GM19468 (cell line): Measurements from ENCODE around the gene TAOK1.
"Not testable (repeated sequence)": the region's sequence is repeated elsewhere in the genome, so short reads cannot be mapped to it uniquely, and the experiment has no call there.

Experiments
- ATAC-seq: cut with Tn5 transposase; IDR thresholded peaks from one replicate; pipeline ENCODE4 v1.9.1; 2021; ENCODE audit warnings: mild to moderate bottlenecking, moderate library complexity, moderate number of reproducible peaks; ENCODE audit not compliant: unreplicated experiment; ENCODE audit errors: extremely low read depth

The TAOK1 gene

GRCh38 chr17:29434550-29434949 lies 44.4 kb downstream of the TAOK1 start:
- ATAC-seq = no peak

GRCh38 chr17:29442451-29442850 lies 52.3 kb downstream of the TAOK1 start:
- no peak for ATAC-seq

- no peak for ATAC-seq
Measured at GRCh38 chr17:29443041-29443739, 53.0 kb downstream of the TAOK1 start.

- no peak for ATAC-seq
Measured at GRCh38 chr17:29444589-29444988, 54.4 kb downstream of the TAOK1 start.

GRCh38 chr17:29445844-29446243 lies 55.7 kb downstream of the TAOK1 start:
- no peak for ATAC-seq

- no peak for ATAC-seq
Measured at GRCh38 chr17:29449865-29450671, 59.9 kb downstream of the TAOK1 start.

GRCh38 chr17:29451121-29451742 lies 61.1 kb downstream of the TAOK1 start:
- no peak for ATAC-seq

- ATAC-seq = no peak
Measured at GRCh38 chr17:29458066-29458465, 67.9 kb downstream of the TAOK1 start.

- ATAC-seq = no peak
Measured at GRCh38 chr17:29461483-29462206, 71.5 kb downstream of the TAOK1 start.

- ATAC-seq = no peak
Measured at GRCh38 chr17:29469276-29469675, 79.1 kb downstream of the TAOK1 start.

GRCh38 chr17:29473437-29473836 lies 83.3 kb downstream of the TAOK1 start:
- ATAC-seq = not testable (repeated sequence)

GRCh38 chr17:29474297-29474696 lies 84.1 kb downstream of the TAOK1 start:
- no peak for ATAC-seq

- ATAC-seq = no peak
Measured at GRCh38 chr17:29475891-29476290, 85.7 kb downstream of the TAOK1 start.

- ATAC-seq = not testable (repeated sequence)
Measured at GRCh38 chr17:29480249-29480928, 90.2 kb downstream of the TAOK1 start.

- no peak for ATAC-seq
Measured at GRCh38 chr17:29483503-29483902, 93.3 kb downstream of the TAOK1 start.

- ATAC-seq = no peak
Measured at GRCh38 chr17:29495011-29495410, 104.8 kb downstream of the TAOK1 start.

- no peak for ATAC-seq
Measured at GRCh38 chr17:29504711-29505110, 114.5 kb downstream of the TAOK1 start.

- ATAC-seq = no peak
Measured at GRCh38 chr17:29505836-29506235, 115.7 kb downstream of the TAOK1 start.

- ATAC-seq = no peak
Measured at GRCh38 chr17:29510953-29511352, 120.8 kb downstream of the TAOK1 start.

GRCh38 chr17:29514792-29515191 lies 124.6 kb downstream of the TAOK1 start:
- ATAC-seq = no peak
